Measurements from ENCODE around the gene PWP2.
"Not testable (repeated sequence)": the region's sequence is repeated elsewhere in the genome, so short reads cannot be mapped to it uniquely, and the experiment has no call there.

DNA sequence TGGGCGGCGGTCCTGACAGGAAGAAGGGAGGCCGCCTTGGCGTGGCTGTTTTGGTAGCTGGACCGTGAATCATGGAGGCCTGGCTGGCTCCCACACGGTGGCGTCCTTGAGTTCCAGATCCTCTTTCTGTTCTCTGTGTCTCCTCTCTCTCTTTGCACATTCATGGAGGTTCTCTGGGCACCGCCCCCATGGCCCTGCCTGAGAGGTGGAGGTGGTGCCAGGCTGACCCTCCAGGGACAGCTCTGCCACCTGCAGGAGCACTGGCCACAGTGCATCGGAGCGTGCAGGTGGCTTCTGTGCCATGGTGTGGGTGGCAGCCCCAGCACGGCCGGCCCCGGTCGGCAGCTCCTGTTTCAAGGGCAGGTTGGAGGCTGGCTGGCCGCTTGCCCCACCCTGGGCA, 30.8 kb downstream of the PWP2 start:
- TF ChIP-seq, protein P1, sequence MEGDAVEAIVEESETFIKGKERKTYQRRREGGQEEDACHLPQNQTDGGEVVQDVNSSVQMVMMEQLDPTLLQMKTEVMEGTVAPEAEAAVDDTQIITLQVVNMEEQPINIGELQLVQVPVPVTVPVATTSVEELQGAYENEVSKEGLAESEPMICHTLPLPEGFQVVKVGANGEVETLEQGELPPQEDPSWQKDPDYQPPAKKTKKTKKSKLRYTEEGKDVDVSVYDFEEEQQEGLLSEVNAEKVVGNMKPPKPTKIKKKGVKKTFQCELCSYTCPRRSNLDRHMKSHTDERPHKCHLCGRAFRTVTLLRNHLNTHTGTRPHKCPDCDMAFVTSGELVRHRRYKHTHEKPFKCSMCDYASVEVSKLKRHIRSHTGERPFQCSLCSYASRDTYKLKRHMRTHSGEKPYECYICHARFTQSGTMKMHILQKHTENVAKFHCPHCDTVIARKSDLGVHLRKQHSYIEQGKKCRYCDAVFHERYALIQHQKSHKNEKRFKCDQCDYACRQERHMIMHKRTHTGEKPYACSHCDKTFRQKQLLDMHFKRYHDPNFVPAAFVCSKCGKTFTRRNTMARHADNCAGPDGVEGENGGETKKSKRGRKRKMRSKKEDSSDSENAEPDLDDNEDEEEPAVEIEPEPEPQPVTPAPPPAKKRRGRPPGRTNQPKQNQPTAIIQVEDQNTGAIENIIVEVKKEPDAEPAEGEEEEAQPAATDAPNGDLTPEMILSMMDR (conservative IDR thresholded peaks at IDR 0.05; ENCODE audit: low read depth, low read length): not testable (repeated sequence)
- not testable (repeated sequence) for TF ChIP-seq EZH2 (IDR thresholded peaks at IDR 0.05; ENCODE audit: borderline replicate concordance, low read depth, low read length, poor library complexity, severe bottlenecking)
